SK-N-SH (cell line): Measurements from ENCODE around the gene GPR158. TPM values are rescaled to one million over a fixed set of nuclear protein-coding genes. Genes with fewer than 3 reads are reported as not detected.

Experiments
- CTCF ChIA-PET: fragments of 300-600, 350-600 bp; formaldehyde crosslinking; extraction: SDS; loops from one replicate; lab custom pipeline; 2021; lab: Yijun Ruan, JAX
- POLR2A ChIA-PET: fragments of 350-600 bp; sonication (Branson Sonifier 250); formaldehyde crosslinking; extraction: SDS; loops from one replicate; lab custom pipeline; 2020; ENCODE audit warnings: antibody characterized with exemption, inconsistent platforms; lab: Yijun Ruan, JAX
- DNase-seq: peaks from one replicate; pipeline ENCODE4 v3.0.0; 2012
- H2AFZ ChIP-seq: fragments of 200-600 bp; sonication (generic); 2 replicates; pipeline ENCODE4 v1.8.1; 2016; ENCODE audit warnings: antibody characterized with exemption, mild to moderate bottlenecking, low read depth
- H3F3A ChIP-seq: fragments of 200-600 bp; sonication (generic); replicated peaks from 2 replicates; pipeline ENCODE3; 2016; ENCODE audit warnings: antibody characterized with exemption, mild to moderate bottlenecking; ENCODE audit not compliant: insufficient read depth
- H3K27ac ChIP-seq, 2 experiments: fragments of 200-500 bp in 1 of 2; fragments of 200-600 bp in 1 of 2; sonication (Bioruptor generic) in 1 of 2; sonication (generic), shearing (Covaris generic) in 1 of 2; 2 replicates each; pipeline versions ENCODE4 v1.5.1 to v1.6.1; 2014 to 2016; ENCODE audit warnings: low read depth in 2 of 2, inconsistent platforms in 1 of 2, low read length in 1 of 2, mild to moderate bottlenecking in 1 of 2, mixed read lengths in 1 of 2
- H3K27me3 ChIP-seq: fragments of 200-600 bp; sonication (generic), shearing (Covaris generic); 2 replicates; pipeline ENCODE4 v1.6.1; 2016; ENCODE audit warnings: mixed run types; ENCODE audit not compliant: insufficient read depth
- H3K36me3 ChIP-seq, 2 experiments: fragments of 200-500 bp in 1 of 2; fragments of 200-600 bp in 1 of 2; sonication (Bioruptor generic) in 1 of 2; sonication (generic) in 1 of 2; replicated peaks in 1 of 2; 2 replicates each; pipeline versions ENCODE3 to v1.5.1; 2014 to 2016; ENCODE audit warnings: low read length in 1 of 2, mild to moderate bottlenecking in 1 of 2; ENCODE audit not compliant: insufficient read depth in 2 of 2, control insufficient read depth in 1 of 2
- H3K4me1 ChIP-seq, 2 experiments: fragments of 200-500 bp in 1 of 2; fragments of 200-600 bp in 1 of 2; sonication (Bioruptor generic) in 1 of 2; sonication (generic), shearing (Covaris generic) in 1 of 2; 2 replicates each; pipeline versions ENCODE4 v1.5.1 to v1.6.1; 2014 to 2016; ENCODE audit warnings: low read depth in 1 of 2, low read length in 1 of 2, mixed run types in 1 of 2; ENCODE audit not compliant: insufficient read depth in 2 of 2, control insufficient read depth in 1 of 2
- H3K4me2 ChIP-seq: fragments of 200-600 bp; sonication (generic), shearing (Covaris generic); 2 replicates; pipeline ENCODE4 v1.6.1; 2017; ENCODE audit warnings: mixed run types
- H3K4me3 ChIP-seq, 2 experiments: fragments of 200-500 bp in 1 of 2; fragments of 200-600 bp in 1 of 2; sonication (Bioruptor generic) in 1 of 2; sonication (generic), shearing (Covaris generic) in 1 of 2; 2 replicates each; pipeline versions ENCODE4 v1.5.1 to v1.8.1; 2014 to 2016; ENCODE audit warnings: low read depth in 2 of 2, inconsistent platforms in 1 of 2, low read length in 1 of 2, mild to moderate bottlenecking in 1 of 2, mixed read lengths in 1 of 2, moderate library complexity in 1 of 2
- H3K79me2 ChIP-seq: fragments of 200-600 bp; sonication (generic); 2 replicates; pipeline ENCODE4 v1.8.1; 2017; ENCODE audit warnings: mild to moderate bottlenecking; ENCODE audit not compliant: insufficient read depth
- H3K9ac ChIP-seq: fragments of 200-600 bp; sonication (generic); 2 replicates; pipeline ENCODE4 v1.6.1; 2017; ENCODE audit warnings: mixed run types
- H3K9me2 ChIP-seq: fragments of 200-600 bp; sonication (generic); 2 replicates; pipeline ENCODE4 v1.6.1; 2017; ENCODE audit warnings: mixed run types
- H3K9me3 ChIP-seq: fragments of 200-600 bp; sonication (generic); 2 replicates; pipeline ENCODE4 v1.6.1; 2017; ENCODE audit warnings: mixed run types, mild to moderate bottlenecking, moderate library complexity
- H4K20me1 ChIP-seq: fragments of 200-600 bp; sonication (generic); 2 replicates; pipeline ENCODE4 v1.6.1; 2017; ENCODE audit warnings: mild to moderate bottlenecking, mixed run types; ENCODE audit not compliant: insufficient read depth
- CHD2 ChIP-seq: fragments of 150-350 bp; IDR thresholded peaks from 2 replicates; pipeline ENCODE4 v1.6.1; 2018; ENCODE audit warnings: low read length; ENCODE audit not compliant: partially characterized antibody
- EZH2phosphoT487 ChIP-seq: fragments of 200-600 bp; sonication (generic); IDR thresholded peaks from 2 replicates; pipeline ENCODE4 v1.6.1; 2017; ENCODE audit warnings: low read depth, mixed run types, mild to moderate bottlenecking, antibody characterized with exemption, moderate library complexity, borderline replicate concordance
- FOSL2 ChIP-seq: IDR thresholded peaks from 2 replicates; pipeline ENCODE4 v1.4.0; 2012; ENCODE audit warnings: low read depth, mild to moderate bottlenecking, moderate library complexity, borderline replicate concordance
- FOXM1 ChIP-seq: IDR thresholded peaks from 2 replicates; pipeline ENCODE4 v1.4.0; 2012; ENCODE audit warnings: low read depth, mild to moderate bottlenecking
- JUND ChIP-seq: IDR thresholded peaks from 2 replicates; pipeline ENCODE4 v1.4.0; 2012
- NFIC ChIP-seq: IDR thresholded peaks from 2 replicates; pipeline ENCODE4 v1.4.0; 2012; ENCODE audit warnings: borderline replicate concordance
- RAD21 ChIP-seq: IDR thresholded peaks from 2 replicates; pipeline ENCODE4 v1.6.1; 2012; ENCODE audit warnings: mild to moderate bottlenecking, low read length
- RFX5 ChIP-seq: IDR thresholded peaks from 2 replicates; pipeline ENCODE4 v1.6.1; 2012; ENCODE audit warnings: mild to moderate bottlenecking, improper control_type of control experiment, low read length
- RXRA ChIP-seq: IDR thresholded peaks from 2 replicates; pipeline ENCODE4 v1.4.0; 2012; ENCODE audit warnings: low read depth, mild to moderate bottlenecking, borderline replicate concordance
- SMC3 ChIP-seq: IDR thresholded peaks from 2 replicates; pipeline ENCODE4 v1.6.1; 2012; ENCODE audit warnings: low read depth, low read length, improper control_type of control experiment
- TAF1 ChIP-seq: IDR thresholded peaks from 2 replicates; pipeline ENCODE4 v1.6.1; 2012; ENCODE audit warnings: low read depth, mild to moderate bottlenecking, low read length, moderate library complexity, borderline replicate concordance
- TEAD4 ChIP-seq: IDR thresholded peaks from 2 replicates; pipeline ENCODE4 v1.4.0; 2012; ENCODE audit warnings: mild to moderate bottlenecking, borderline replicate concordance; ENCODE audit not compliant: insufficient read depth
- YY1 ChIP-seq: IDR thresholded peaks from 2 replicates; pipeline ENCODE4 v1.4.0; 2012; ENCODE audit warnings: low read depth, mild to moderate bottlenecking
- WGBS: methylation state at CpG from one replicate; pipeline ENCODE4 v1.1.6; 2017; ENCODE audit warnings: low lambda C conversion rate; 5-methylcytosine and 5-hydroxymethylcytosine counted together
- polyA plus RNA-seq, 3 experiments: library from polyadenylated mRNA; depleted of rRNA; stranded (reverse); fragments of >200 nt; gene quantifications; 2 replicates each; pipeline ENCODE4 v1.2.3, GENCODE V29; 2012
- TF ChIP-seq, protein P1 (sequence below): IDR thresholded peaks from 2 replicates; pipeline ENCODE4 v1.4.0; 2012; ENCODE audit warnings: low read depth, borderline replicate concordance
- TF ChIP-seq, protein P2 (sequence below): IDR thresholded peaks from 2 replicates; pipeline ENCODE4 v1.6.1; 2012; ENCODE audit warnings: mild to moderate bottlenecking, low read depth, low read length, moderate library complexity

The GPR158 gene
- polyA plus RNA-seq, 1 of the 3 experiments (the other 2 are of a cell fraction): not detected

DNA sequence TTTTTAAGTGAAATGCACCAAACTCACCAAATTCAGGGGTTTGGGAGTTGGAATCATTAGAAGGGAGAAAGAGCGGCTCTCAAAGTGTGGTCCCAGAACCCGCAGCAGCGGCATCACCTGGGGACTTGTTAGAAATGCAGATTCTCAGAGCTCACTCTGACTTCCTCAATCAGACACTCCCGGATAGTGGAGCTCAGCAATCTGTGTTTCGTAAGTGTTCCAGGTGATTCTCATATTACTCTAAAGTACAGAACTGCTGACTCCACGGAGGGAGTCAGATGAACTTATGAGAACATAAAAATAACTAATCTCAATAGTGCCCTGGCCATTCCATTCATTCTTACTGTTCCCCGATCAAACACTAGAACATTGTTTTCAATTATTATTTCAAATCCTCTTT, 400.5 kb downstream of the GPR158 start:
- Histone ChIP-seq H3K9ac (no peak overlapping the region), H3K79me2 (no peaks in the 10 kb centered on the region), H3F3A (no peaks in the 10 kb centered on the region), H3K9me2 (no peaks in the 10 kb centered on the region), H3K36me3 (no peaks in the 10 kb centered on the region), H3K27ac (no peak overlapping the region), H4K20me1 (no peaks in the 10 kb centered on the region), H3K27me3 (no peaks in the 10 kb centered on the region), H3K4me1 (no peaks in the 10 kb centered on the region), H3K4me2 (no peak overlapping the region), H3K4me3 (no peak overlapping the region), H3K9me3 (no peaks in the 10 kb centered on the region), H2AFZ (no peak overlapping the region)
- POLR2A ChIA-PET: no interaction called here
- CTCF ChIA-PET: no interaction called here
- 30% methylated on average over 7 of the region's 7 CpGs for WGBS
- no peak for DNase-seq
- TF ChIP-seq FOSL2 (no peak), FOXM1 (no peak), TAF1 (no peak), NFIC (no peak), RAD21 (no peak), YY1 (no peak), CHD2 (no peak), SMC3 (no peak), JUND (no peak)
- TF ChIP-seq, protein P1, sequence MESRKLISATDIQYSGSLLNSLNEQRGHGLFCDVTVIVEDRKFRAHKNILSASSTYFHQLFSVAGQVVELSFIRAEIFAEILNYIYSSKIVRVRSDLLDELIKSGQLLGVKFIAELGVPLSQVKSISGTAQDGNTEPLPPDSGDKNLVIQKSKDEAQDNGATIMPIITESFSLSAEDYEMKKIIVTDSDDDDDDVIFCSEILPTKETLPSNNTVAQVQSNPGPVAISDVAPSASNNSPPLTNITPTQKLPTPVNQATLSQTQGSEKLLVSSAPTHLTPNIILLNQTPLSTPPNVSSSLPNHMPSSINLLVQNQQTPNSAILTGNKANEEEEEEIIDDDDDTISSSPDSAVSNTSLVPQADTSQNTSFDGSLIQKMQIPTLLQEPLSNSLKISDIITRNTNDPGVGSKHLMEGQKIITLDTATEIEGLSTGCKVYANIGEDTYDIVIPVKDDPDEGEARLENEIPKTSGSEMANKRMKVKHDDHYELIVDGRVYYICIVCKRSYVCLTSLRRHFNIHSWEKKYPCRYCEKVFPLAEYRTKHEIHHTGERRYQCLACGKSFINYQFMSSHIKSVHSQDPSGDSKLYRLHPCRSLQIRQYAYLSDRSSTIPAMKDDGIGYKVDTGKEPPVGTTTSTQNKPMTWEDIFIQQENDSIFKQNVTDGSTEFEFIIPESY: no peak

DNA sequence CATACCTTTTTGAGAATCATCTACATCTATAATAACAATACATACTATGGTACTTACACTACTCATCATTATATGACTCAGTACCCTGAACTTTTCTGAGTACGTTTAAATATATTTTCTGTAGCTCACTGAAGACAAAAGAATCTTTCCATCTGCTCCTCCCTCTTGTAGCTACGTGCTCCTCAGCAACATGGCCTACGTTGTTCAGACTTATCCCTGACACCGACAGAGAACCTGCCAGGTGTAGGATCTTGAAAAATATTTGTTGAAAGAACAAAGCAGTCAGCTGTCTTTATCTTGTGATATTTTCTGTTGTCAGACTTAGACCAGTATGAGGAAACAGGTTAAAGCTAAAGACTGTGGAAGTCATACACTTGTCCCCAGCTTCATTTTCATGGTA, 403.3 kb downstream of the GPR158 start:
- no peak for TF ChIP-seq TEAD4
- no peak for TF ChIP-seq JUND
- TF ChIP-seq, protein P1: no peak
- no peak for TF ChIP-seq YY1
- no peak for TF ChIP-seq RFX5
- no peak for TF ChIP-seq EZH2phosphoT487
- TF ChIP-seq, protein P2, sequence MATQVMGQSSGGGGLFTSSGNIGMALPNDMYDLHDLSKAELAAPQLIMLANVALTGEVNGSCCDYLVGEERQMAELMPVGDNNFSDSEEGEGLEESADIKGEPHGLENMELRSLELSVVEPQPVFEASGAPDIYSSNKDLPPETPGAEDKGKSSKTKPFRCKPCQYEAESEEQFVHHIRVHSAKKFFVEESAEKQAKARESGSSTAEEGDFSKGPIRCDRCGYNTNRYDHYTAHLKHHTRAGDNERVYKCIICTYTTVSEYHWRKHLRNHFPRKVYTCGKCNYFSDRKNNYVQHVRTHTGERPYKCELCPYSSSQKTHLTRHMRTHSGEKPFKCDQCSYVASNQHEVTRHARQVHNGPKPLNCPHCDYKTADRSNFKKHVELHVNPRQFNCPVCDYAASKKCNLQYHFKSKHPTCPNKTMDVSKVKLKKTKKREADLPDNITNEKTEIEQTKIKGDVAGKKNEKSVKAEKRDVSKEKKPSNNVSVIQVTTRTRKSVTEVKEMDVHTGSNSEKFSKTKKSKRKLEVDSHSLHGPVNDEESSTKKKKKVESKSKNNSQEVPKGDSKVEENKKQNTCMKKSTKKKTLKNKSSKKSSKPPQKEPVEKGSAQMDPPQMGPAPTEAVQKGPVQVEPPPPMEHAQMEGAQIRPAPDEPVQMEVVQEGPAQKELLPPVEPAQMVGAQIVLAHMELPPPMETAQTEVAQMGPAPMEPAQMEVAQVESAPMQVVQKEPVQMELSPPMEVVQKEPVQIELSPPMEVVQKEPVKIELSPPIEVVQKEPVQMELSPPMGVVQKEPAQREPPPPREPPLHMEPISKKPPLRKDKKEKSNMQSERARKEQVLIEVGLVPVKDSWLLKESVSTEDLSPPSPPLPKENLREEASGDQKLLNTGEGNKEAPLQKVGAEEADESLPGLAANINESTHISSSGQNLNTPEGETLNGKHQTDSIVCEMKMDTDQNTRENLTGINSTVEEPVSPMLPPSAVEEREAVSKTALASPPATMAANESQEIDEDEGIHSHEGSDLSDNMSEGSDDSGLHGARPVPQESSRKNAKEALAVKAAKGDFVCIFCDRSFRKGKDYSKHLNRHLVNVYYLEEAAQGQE: no peak
- no peak for TF ChIP-seq RXRA
- TF ChIP-seq TAF1: no peak
- Histone ChIP-seq H3K79me2 (no peaks in the 10 kb centered on the region), H3K9me3 (no peaks in the 10 kb centered on the region), H4K20me1 (no peaks in the 10 kb centered on the region), H3K36me3 (no peaks in the 10 kb centered on the region), H2AFZ (no peak overlapping the region), H3K4me2 (no peak overlapping the region), H3K27me3 (no peaks in the 10 kb centered on the region), H3F3A (no peaks in the 10 kb centered on the region), H3K4me3 (no peak overlapping the region), H3K9ac (no peak overlapping the region), H3K4me1 (no peaks in the 10 kb centered on the region), H3K27ac (no peak overlapping the region), H3K9me2 (no peaks in the 10 kb centered on the region)
- POLR2A ChIA-PET: no interaction called here
- CTCF ChIA-PET: no interaction called here
- 24% methylated on average over 4 of the region's 4 CpGs for WGBS
- DNase-seq: no peak
